ENCODE results near the gene TRPV4. TPM values are rescaled to one million over a fixed set of nuclear protein-coding genes. Genes with fewer than 3 reads are reported as not detected.

TRPV4 gene
- total RNA-seq, 1 donor from 2014 or later = 2.1 TPM

DNA sequence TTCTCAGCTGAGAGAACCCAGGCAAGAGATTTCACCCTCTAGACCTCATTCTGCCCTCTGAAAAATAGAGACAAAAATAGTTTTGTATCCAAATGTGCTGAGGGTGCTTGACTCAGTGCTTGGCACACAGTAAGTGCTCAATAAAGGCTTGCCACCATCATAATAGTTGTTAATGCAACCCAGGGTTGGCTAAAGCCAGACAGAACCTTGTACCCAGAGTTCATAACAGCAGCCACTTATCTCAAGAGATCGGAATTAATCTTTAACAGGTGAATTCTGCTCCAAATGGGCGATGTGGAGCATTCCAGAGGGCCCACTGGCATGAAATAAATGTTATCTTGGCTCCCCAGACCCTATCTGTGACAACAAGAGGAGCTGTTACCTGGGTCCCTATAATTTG lies 2.9 kb downstream of the TRPV4 start:
- H3K27me3 Mint-ChIP-seq = peaks cover 16% of the 10 kb centered on the region
- H3K4me1 Mint-ChIP-seq (ENCODE audit: unreplicated experiment) = peaks cover 16% of the 10 kb centered on the region
- H3K27ac Mint-ChIP-seq = no peak overlapping the region
- H3K4me3 Mint-ChIP-seq = no peak overlapping the region
- TF ChIP-seq, protein P1, sequence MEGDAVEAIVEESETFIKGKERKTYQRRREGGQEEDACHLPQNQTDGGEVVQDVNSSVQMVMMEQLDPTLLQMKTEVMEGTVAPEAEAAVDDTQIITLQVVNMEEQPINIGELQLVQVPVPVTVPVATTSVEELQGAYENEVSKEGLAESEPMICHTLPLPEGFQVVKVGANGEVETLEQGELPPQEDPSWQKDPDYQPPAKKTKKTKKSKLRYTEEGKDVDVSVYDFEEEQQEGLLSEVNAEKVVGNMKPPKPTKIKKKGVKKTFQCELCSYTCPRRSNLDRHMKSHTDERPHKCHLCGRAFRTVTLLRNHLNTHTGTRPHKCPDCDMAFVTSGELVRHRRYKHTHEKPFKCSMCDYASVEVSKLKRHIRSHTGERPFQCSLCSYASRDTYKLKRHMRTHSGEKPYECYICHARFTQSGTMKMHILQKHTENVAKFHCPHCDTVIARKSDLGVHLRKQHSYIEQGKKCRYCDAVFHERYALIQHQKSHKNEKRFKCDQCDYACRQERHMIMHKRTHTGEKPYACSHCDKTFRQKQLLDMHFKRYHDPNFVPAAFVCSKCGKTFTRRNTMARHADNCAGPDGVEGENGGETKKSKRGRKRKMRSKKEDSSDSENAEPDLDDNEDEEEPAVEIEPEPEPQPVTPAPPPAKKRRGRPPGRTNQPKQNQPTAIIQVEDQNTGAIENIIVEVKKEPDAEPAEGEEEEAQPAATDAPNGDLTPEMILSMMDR (conservative IDR thresholded peaks at IDR 0.05) = no peak
- H3K36me3 Mint-ChIP-seq = no peaks in the 10 kb centered on the region
- H3K9me3 Mint-ChIP-seq = no peaks in the 10 kb centered on the region
- no peak for DNase-seq (ENCODE audit: extremely low spot score, unreplicated experiment)

DNA sequence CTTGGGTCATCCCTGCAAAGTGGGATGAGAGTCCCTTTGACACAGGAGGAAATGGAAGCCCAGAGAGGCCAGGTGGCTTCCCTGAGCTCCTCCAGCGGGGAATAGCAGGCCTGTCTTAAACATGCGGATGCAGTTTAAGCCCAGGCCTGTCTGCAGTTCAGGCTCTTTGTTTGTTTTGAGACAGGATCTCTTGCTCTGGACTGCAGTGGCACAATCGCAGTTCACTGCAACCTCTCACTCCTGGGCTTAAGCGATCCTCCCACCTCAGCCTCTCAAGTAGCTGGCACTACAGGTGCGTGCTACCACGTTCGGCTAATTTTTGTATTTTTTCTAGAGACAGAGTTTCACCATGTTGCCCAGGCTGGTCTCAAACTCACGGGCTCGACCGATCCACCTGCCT lies 3.5 kb downstream of the TRPV4 start:
- peaks cover 13% of the 10 kb centered on the region for H3K27me3 Mint-ChIP-seq
- DNase-seq (ENCODE audit: extremely low spot score, unreplicated experiment) = no peak
- no peak overlapping the region for H3K27ac Mint-ChIP-seq
- TF ChIP-seq, protein P1 (conservative IDR thresholded peaks at IDR 0.05) = no peak
- no peaks in the 10 kb centered on the region for H3K36me3 Mint-ChIP-seq
- H3K4me3 Mint-ChIP-seq = no peak overlapping the region
- no peaks in the 10 kb centered on the region for H3K9me3 Mint-ChIP-seq
- peaks cover 16% of the 10 kb centered on the region for H3K4me1 Mint-ChIP-seq (ENCODE audit: unreplicated experiment)

DNA sequence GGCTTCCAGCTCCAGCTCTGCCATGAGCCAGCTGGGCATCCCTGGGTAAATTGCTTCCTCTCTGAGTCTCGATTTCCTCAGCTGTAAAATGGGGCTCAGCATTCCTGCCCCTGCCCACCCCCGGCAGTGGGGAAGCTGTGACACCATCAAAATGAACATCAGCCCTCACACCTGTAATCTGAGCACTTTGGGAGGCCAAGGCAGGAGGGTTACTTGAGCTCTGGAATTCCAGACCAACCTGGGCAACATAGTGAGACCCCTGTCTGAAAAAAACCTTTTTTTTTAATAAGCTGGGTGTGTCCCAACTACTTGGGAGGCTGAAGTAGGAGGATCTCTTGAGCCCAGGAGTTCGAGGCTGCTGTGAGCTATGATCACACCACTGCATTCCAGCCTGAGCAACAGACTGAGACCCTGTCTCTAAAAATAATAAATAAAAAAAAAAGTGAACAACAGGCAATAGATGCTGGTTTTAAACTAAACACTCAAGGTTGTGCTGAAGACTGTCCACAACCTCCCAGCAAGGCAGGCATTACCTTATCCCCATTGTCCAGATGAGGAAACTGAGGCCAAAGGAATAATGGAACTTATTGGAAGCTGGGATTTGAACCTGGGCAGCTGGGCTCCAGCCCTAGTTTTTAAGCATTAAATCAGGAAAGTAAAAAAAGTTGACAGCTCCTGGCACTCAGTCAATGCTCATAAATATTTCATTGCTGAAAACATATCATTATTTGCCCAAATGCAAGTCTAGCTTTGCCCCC lies 4.3 kb downstream of the TRPV4 start:
- Mint-ChIP-seq H3K9me3 (no peaks in the 10 kb centered on the region), H3K36me3 (no peaks in the 10 kb centered on the region), H3K27me3 (peaks cover 13% of the 10 kb centered on the region), H3K27ac (no peak overlapping the region), H3K4me1 (ENCODE audit: unreplicated experiment) (peaks cover 16% of the 10 kb centered on the region), H3K4me3 (no peak overlapping the region)
- DNase-seq (ENCODE audit: extremely low spot score, unreplicated experiment) = no peak
- TF ChIP-seq, protein P1 (conservative IDR thresholded peaks at IDR 0.05) = no peak

DNA sequence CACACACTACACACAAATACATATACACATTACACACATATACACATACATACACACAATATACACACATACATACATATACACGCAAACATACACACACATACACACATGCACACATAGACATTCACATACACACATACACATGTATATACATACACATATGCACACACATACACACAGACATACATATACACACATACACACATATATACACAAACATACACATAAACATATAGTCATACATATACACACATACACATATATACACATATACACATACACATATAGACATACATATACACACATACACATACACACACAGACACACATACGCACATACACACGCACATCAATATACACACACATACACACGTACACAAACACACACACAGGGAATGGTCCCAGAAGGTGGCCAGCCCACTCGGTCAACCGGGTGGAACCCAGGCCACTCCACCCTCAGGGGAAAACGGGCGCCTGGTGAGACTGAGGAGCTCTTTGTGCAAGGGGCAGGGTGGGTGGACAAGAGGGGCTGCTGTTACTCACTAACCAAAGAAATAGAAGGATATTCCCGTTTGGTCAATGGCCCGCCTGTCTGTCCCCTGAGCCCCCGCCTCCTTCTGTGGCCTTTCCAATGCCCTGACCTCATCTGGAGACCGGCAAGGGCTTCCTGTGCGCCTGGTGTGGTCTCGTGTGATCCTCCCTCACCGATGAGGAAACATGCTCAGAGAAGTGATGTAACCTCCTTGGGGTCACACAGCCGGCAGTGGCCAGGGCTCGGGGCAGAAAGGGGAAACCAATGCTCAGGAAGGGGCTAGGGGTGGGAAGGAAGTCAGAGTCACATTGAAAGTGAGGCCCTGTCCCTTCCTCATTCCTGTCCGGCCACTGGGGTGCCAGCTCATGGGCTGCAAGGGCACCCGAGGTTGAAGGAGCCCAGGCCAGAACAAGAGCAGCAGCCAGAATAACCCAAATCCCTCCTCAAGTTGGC lies 5.3 kb downstream of the TRPV4 start:
- TF ChIP-seq, protein P1 (conservative IDR thresholded peaks at IDR 0.05) = no peak
- no peak overlapping the region for H3K27ac Mint-ChIP-seq
- DNase-seq (ENCODE audit: extremely low spot score, unreplicated experiment) = no peak

DNA sequence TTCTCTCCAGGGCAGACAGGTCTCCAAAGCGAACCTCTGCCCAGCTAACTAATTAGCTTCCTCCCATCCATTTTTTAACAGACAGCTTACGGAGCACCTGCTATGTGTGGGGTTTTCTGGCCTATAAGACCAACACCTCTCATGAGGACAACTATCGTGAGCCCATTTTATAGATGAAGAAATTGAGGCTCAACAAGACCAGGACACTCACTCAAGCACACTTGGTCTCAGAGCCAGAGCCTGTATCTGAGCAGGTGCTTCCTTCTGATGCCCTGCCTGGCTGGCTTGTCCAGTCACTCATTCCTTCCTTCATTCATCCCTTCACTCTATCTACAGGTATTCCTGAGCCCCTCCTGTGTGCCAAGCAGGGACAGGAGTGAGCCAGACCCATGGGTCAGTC lies 6.1 kb downstream of the TRPV4 start:
- peaks cover 9% of the 10 kb centered on the region for H3K27me3 Mint-ChIP-seq
- no peaks in the 10 kb centered on the region for H3K36me3 Mint-ChIP-seq
- no peak overlapping the region for H3K27ac Mint-ChIP-seq
- DNase-seq (ENCODE audit: extremely low spot score, unreplicated experiment) = no peak
- H3K9me3 Mint-ChIP-seq = no peaks in the 10 kb centered on the region
- H3K4me1 Mint-ChIP-seq (ENCODE audit: unreplicated experiment) = peaks cover 12% of the 10 kb centered on the region
- no peak overlapping the region for H3K4me3 Mint-ChIP-seq
- TF ChIP-seq, protein P1 (conservative IDR thresholded peaks at IDR 0.05) = no peak

More for the DNA sequence above, 5.3 kb downstream of the TRPV4 start:
- Mint-ChIP-seq H3K36me3 (no peaks in the 10 kb centered on the region), H3K27me3 (peaks cover 9% of the 10 kb centered on the region), H3K9me3 (no peaks in the 10 kb centered on the region), H3K4me3 (no peak overlapping the region), H3K4me1 (ENCODE audit: unreplicated experiment) (peaks cover 12% of the 10 kb centered on the region)
